Spleen (tissue), 13 donors: ENCODE measurements around the gene PRPH2. TPM values are rescaled to one million over a fixed set of nuclear protein-coding genes. Genes with fewer than 3 reads are reported as not detected.

Experiments
- DNase-seq: peaks from one replicate; pipeline ENCODE4 v3.0.0-alpha.2; 2020
- H3K27ac ChIP-seq, 8 donors: fragments of 200-600 bp; sonication (generic) in 7 of 8; 1 replicate in 4 of 8; 2 replicates in 4 of 8; pipeline versions ENCODE4 v1.5.0 to v1.8.0; 2016 to 2021; ENCODE audit warnings: inconsistent platforms in 4 of 8, mild to moderate bottlenecking in 4 of 8, moderate library complexity in 1 of 8
- H3K27me3 ChIP-seq, 7 donors: fragments of 200-600 bp; sonication (generic) in 6 of 7; replicated peaks in 1 of 7; 1 replicate in 4 of 7; 2 replicates in 3 of 7; pipeline versions ENCODE4 v1.5.0 to v1.8.0; 2016 to 2021; ENCODE audit warnings: inconsistent platforms in 3 of 7, mild to moderate bottlenecking in 1 of 7
- H3K36me3 ChIP-seq, 6 donors: fragments of 200-600 bp; sonication (generic) in 5 of 6; 1 replicate in 4 of 6; 2 replicates in 2 of 6; pipeline versions ENCODE4 v1.5.0 to v1.8.0; 2016 to 2021; ENCODE audit warnings: inconsistent platforms in 2 of 6
- H3K4me1 ChIP-seq, 6 donors: fragments of 200-600 bp; sonication (generic) in 5 of 6; 1 replicate in 3 of 6; 2 replicates in 3 of 6; pipeline versions ENCODE4 v1.5.0 to v1.8.0; 2016 to 2021; ENCODE audit warnings: inconsistent platforms in 3 of 6
- H3K4me3 ChIP-seq, 8 donors: fragments of 200-600 bp; sonication (generic) in 7 of 8; 1 replicate in 4 of 8; 2 replicates in 4 of 8; pipeline versions ENCODE4 v1.5.0 to v1.8.0; 2016 to 2021; ENCODE audit warnings: inconsistent platforms in 4 of 8, mild to moderate bottlenecking in 4 of 8, moderate library complexity in 2 of 8
- H3K9me3 ChIP-seq, 8 donors: fragments of 200-600 bp; sonication (generic) in 7 of 8; 1 replicate in 4 of 8; 2 replicates in 4 of 8; pipeline versions ENCODE4 v1.5.0 to v1.8.0; 2016 to 2021; ENCODE audit warnings: inconsistent platforms in 4 of 8
- POLR2A ChIP-seq, 3 donors: fragments of 450-650 bp; IDR thresholded peaks; one replicate each; pipeline ENCODE4 v1.5.1; 2017; ENCODE audit warnings: antibody characterized with exemption in 3 of 3, mild to moderate bottlenecking in 1 of 3
- POLR2AphosphoS5 ChIP-seq, 3 donors: sonication (generic); formaldehyde crosslinking; IDR thresholded peaks; one replicate each; pipeline ENCODE4 v1.5.1; 2017; ENCODE audit warnings: antibody characterized with exemption in 3 of 3
- WGBS, 5 donors: extraction: QIAGEN DNeasy Blood & Tissue Kit in 3 of 5; methylation state at CpG; one replicate each; pipeline versions ENCODE4 v1.1.5 to v1.1.7; 2013 to 2018; 5-methylcytosine and 5-hydroxymethylcytosine counted together
- intact Hi-C: fragments of 100-400 bp; cut with DNase I; formaldehyde crosslinking; loops from one replicate; pipeline ENCODE4 v1.15.0; 2023; ENCODE audit warnings: low total_unique reads
- long read RNA-seq, 2 donors: transcript quantifications; one replicate each; lab custom pipeline, GENCODE V29; 2026
- polyA plus RNA-seq, 3 donors: library from polyadenylated mRNA; stranded (reverse); fragments of 200-250 nt; gene quantifications; one replicate each; pipeline ENCODE4 v1.2.1, GENCODE V29; 2013
- total RNA-seq, 7 donors: library from RNA; depleted of rRNA in 3 of 7; stranded (reverse); fragments of >200 nt in 3 of 7; fragmentation: NEBNext Ultra II Directional in 4 of 7; extraction: Animal tissue kit (Norgen Biotek cat#: 25700) in 4 of 7; gene quantifications; one replicate each; pipeline versions ENCODE4 v1.1.0 to v1.2.1, GENCODE V29; 2016 to 2021
- TF ChIP-seq, protein P1 (sequence below), 11 experiments: fragments of 200-600 bp in 7 of 11; fragments of 450-650 bp in 4 of 11; sonication (generic) in 4 of 11; IDR thresholded peaks in 8 of 11; conservative IDR thresholded peaks in 3 of 11; 1 replicate in 7 of 11; 2 replicates in 4 of 11; pipeline versions ENCODE4 v1.4.0 to v1.8.0; 2016 to 2021; ENCODE audit warnings: antibody characterized with exemption in 11 of 11, inconsistent platforms in 4 of 11, mild to moderate bottlenecking in 1 of 11
- donor health status: healthy with polysubstance abuse.
- donor health status: DM: no; HTN: no; CAD: no; lungs with moderate emphysema.
- donor health status: DM: no; HTN: no; CAD: no.
- donor health status: Bipolar disorder and iron deficiency.
- donor health status: healthy.
- donor health status: DM: no; HTN: no; CAD: no.
- donor health status: DM: yes; HTN: yes; CAD: no.

The PRPH2 gene, protein sequence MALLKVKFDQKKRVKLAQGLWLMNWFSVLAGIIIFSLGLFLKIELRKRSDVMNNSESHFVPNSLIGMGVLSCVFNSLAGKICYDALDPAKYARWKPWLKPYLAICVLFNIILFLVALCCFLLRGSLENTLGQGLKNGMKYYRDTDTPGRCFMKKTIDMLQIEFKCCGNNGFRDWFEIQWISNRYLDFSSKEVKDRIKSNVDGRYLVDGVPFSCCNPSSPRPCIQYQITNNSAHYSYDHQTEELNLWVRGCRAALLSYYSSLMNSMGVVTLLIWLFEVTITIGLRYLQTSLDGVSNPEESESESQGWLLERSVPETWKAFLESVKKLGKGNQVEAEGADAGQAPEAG
- total RNA-seq (1 to 10 TPM in 4 of 7 donors, under 1 TPM in 3; 0.59 to 1.8 (median 1.3) TPM), polyA plus RNA-seq (under 1 TPM; 0.27 to 0.67 (median 0.48) TPM)
- long read RNA-seq, donor 1, result 0 reads
- long read RNA-seq, donor 2, partial matches to known transcripts, result 0 of 2 reads
- long read RNA-seq, donor 2, other reads (novel, unspliced or antisense), result 0 of 2 reads

DNA sequence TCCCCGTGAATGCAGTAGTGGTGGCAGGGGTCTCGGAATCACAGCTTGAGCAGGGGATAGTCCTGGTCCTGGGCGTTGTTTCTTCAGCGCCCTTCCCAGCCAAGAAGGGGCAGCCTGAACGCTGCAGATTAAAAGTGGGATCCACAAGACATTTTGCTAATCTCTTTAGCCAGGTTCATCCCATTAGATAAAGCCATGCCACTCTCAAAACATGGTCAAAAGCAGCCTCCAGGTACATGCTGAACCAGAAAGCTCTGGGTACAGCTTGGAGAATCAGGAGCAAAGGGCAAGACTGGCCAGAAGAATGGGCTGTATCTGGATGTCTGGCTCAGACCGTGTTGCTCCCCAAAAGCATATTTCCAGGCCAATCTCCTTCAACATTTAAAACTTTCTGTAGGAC lies at the start of gene PRPH2:
TSS of gene PRPH2 (minus strand) at position 101 of the 400 bp plus-strand sequence. CDS start 263 bp downstream, outside the sequence.
- WGBS, 5 donors, result 87 to 94% (median 90%) methylated on average over 6 of the region's 6 CpGs
- Histone ChIP-seq H3K4me3 (no peak within 1 kb of the TSS), H3K4me1 (peaks cover 0 to 19% (median 15%) of the 10 kb centered on the region in 6 donors), H3K27me3 (no peaks in the 10 kb centered on the region), H3K27ac (no peak within 1 kb of the TSS), H3K36me3 (no peaks in the 10 kb centered on the region), H3K9me3 (no peaks in the 10 kb centered on the region)
- DNase-seq, result no peak
- intact Hi-C loops, result no loop called here
- TF ChIP-seq, protein P1, sequence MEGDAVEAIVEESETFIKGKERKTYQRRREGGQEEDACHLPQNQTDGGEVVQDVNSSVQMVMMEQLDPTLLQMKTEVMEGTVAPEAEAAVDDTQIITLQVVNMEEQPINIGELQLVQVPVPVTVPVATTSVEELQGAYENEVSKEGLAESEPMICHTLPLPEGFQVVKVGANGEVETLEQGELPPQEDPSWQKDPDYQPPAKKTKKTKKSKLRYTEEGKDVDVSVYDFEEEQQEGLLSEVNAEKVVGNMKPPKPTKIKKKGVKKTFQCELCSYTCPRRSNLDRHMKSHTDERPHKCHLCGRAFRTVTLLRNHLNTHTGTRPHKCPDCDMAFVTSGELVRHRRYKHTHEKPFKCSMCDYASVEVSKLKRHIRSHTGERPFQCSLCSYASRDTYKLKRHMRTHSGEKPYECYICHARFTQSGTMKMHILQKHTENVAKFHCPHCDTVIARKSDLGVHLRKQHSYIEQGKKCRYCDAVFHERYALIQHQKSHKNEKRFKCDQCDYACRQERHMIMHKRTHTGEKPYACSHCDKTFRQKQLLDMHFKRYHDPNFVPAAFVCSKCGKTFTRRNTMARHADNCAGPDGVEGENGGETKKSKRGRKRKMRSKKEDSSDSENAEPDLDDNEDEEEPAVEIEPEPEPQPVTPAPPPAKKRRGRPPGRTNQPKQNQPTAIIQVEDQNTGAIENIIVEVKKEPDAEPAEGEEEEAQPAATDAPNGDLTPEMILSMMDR (IDR thresholded peaks at IDR 0.05 in 8 of 11, conservative IDR thresholded peaks at IDR 0.05 in 3 of 11), result no peak
- no peak for TF ChIP-seq POLR2A (IDR thresholded peaks at IDR 0.05)
- TF ChIP-seq POLR2AphosphoS5 (IDR thresholded peaks at IDR 0.05), result no peak

DNA sequence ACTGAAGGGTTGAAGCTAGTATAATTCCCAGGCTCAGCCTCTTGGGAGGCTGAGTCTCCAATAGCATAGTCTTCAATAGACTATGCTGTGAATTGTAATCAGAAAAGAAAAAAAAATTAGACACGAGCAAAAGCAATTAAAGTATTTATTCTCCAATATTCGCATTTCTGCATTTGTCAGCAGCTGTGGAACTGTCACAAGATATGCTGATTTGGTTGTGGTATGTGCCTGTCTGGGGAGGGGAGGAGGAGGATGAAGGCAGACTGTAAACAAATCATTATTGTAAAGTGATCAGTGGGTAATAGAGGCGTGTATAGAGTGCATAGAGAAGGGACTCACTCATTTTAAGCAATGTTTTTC lies 49.3 kb upstream of the PRPH2 start:
- Histone ChIP-seq H3K4me3 (peak overlapping the region in 3 of 8 donors; percentile 21 to 52 (median 28)), H3K27ac (peak overlapping the region; percentile 58 to 96 (median 86)), H3K36me3 (no peaks in the 10 kb centered on the region), H3K27me3 (no peaks in the 10 kb centered on the region), H3K4me1 (peaks cover 37 to 82% (median 66%) of the 10 kb centered on the region in 6 donors), H3K9me3 (no peaks in the 10 kb centered on the region)
- 38 to 51% (median 42%) methylated on average over 3 of the region's 3 CpGs for WGBS, 5 donors
- TF ChIP-seq POLR2AphosphoS5 (IDR thresholded peaks at IDR 0.05) (no peak), POLR2A (IDR thresholded peaks at IDR 0.05) (no peak)
- TF ChIP-seq, protein P1 (IDR thresholded peaks at IDR 0.05 in 8 of 11, conservative IDR thresholded peaks at IDR 0.05 in 3 of 11), result no peak
- no peak for DNase-seq
- intact Hi-C loops, result no loop called here

DNA sequence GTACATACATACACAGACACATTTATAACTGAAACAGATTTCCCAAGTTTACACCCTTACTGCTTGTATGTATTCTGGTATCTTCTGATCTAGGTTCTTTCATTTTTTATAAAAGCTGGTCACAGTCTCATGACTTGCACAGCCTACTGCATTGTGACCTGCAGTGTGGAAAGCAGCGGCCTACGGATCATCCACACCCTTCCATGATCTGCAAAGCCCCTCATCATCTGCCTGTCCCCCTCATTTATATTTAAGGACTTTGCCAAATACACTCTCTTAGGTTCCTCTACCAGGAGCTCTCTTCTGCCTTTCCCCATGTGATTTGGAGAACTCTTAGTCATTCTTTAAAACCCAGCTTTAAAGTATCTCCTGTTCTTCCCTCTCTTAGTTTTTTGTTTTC lies 47.4 kb upstream of the PRPH2 start:
- Histone ChIP-seq H3K4me3 (no peak overlapping the region), H3K27me3 (no peaks in the 10 kb centered on the region), H3K27ac (peak overlapping the region in 7 of 8 donors; percentile 64 to 96 (median 88)), H3K36me3 (peaks cover 0 to 16% (median 0%) of the 10 kb centered on the region in 6 donors), H3K4me1 (peaks cover 24 to 67% (median 47%) of the 10 kb centered on the region in 6 donors), H3K9me3 (no peaks in the 10 kb centered on the region)
- intact Hi-C loops, result no loop called here
- no peak for DNase-seq
- TF ChIP-seq POLR2A (IDR thresholded peaks at IDR 0.05), result no peak
- no peak for TF ChIP-seq POLR2AphosphoS5 (IDR thresholded peaks at IDR 0.05)
- TF ChIP-seq, protein P1 (IDR thresholded peaks at IDR 0.05 in 8 of 11, conservative IDR thresholded peaks at IDR 0.05 in 3 of 11), result no peak
- WGBS, 5 donors, result 89 to 100% (median 95%) methylated on average over 2 of the region's 2 CpGs

DNA sequence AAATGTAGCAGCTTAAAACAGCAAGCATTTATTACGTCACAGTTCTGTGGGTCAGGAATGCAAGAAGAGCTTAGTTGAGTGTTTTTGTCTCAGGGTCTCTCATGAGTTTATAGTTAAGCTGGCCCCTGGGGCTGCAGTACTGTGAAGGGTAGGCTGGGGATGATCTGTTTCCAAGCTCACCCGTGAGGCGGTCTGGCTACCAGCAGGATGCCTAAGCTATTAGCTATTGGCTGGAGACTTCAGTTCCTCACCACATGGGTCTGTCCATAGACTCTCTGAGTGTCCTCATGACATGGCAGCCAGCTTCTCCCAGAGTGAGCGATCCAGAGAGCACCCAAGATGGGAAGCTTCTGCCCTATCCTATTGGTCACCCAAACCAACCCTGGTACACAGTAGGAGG lies 46.7 kb upstream of the PRPH2 start:
- WGBS, 5 donors, result 94 to 100% (median 99%) methylated on average over 3 to 4 of the region's 4 CpGs

More for the DNA sequence above, 46.7 kb upstream of the PRPH2 start:
- Histone ChIP-seq H3K36me3 (peaks cover 0 to 16% (median 0%) of the 10 kb centered on the region in 6 donors), H3K9me3 (no peaks in the 10 kb centered on the region), H3K4me1 (peaks cover 18 to 59% (median 39%) of the 10 kb centered on the region in 6 donors), H3K27ac (peak overlapping the region in 1 of 8 donors; percentile 96), H3K4me3 (no peak overlapping the region), H3K27me3 (no peaks in the 10 kb centered on the region)
- no peak for DNase-seq
- intact Hi-C loops, result no loop called here
- TF ChIP-seq, protein P1 (IDR thresholded peaks at IDR 0.05 in 8 of 11, conservative IDR thresholded peaks at IDR 0.05 in 3 of 11), result no peak
- no peak for TF ChIP-seq POLR2A (IDR thresholded peaks at IDR 0.05)
- TF ChIP-seq POLR2AphosphoS5 (IDR thresholded peaks at IDR 0.05), result no peak
